Smooth muscle cell of the brain vasculature (primary cell): ENCODE measurements around the gene GPR12.
"Not testable (repeated sequence)": the region's sequence is repeated elsewhere in the genome, so short reads cannot be mapped to it uniquely, and the experiment has no call there.

Experiments used
- DNase-seq: peaks from one replicate; pipeline ENCODE4 v3.0.0-alpha.2; 2012; ENCODE audit warnings: low read depth, low spot score

Gene GPR12

GRCh38 chr13:26749285-26749684, 11.3 kb downstream of the GPR12 start:
- DNase-seq, result no peak

DNA sequence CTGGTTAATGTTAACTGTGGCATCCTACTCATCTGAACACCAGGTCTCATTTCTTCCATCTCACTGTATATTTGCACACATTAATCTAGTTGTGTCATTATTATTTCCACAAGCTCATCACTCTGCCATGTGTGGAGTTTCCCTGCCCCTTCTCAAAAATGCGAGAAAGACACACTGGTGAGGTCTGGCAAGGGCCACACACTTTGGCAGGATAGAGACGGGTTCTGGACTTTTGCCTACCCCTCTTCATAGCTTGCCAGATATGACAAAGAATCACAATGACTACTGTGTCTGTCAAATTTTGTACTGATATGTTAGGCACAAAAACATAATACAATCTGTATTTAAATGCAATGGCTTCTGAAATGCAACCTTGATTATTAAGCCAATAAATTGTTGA, 12.9 kb downstream of the GPR12 start:
- DNase-seq, result no peak

DNA sequence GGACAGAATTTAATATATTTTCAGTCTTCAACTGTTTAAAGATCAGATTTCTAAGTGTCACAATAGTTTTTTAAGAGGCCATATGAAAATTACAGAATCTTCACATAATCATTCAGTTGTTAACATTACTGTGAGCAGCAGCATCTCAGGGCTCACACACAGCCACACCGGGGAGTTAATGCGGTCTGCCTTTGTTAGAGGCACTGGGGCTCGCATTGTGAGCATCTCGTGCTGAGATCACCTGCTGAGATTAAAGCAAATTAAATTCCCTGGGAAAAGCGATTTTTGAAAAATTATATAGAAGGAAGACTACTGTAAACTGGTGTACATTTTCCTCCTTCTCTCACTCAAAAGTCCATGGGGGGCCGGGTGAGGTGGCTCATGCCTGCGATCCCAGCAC, 16.6 kb downstream of the GPR12 start:
- DNase-seq, result no peak

GRCh38 chr13:26742691-26743358, 17.8 kb downstream of the GPR12 start:
- DNase-seq, result no peak

- DNase-seq, result no peak
Observed at GRCh38 chr13:26735677-26736076, 24.9 kb downstream of the GPR12 start.

GRCh38 chr13:26727633-26728032, 33.0 kb downstream of the GPR12 start:
- DNase-seq, result no peak

DNA sequence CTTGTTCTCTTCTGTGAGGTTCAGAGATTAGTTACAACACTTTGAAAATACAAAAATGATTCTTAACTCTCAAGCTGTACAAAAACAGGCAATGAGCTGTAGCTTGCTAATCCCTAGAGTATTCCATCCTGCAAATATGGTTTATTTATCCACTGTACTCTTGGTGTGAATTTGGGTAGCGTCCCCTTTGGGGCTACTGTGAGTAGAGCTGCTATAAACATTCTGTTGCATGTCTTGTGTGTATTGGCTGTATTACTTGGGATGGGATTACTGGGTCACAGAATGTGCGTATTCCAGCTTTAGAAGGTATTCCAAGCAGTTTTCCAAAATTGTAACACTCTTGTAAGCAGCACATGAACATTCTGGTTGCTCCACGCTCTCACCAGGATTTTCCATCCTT, 33.5 kb downstream of the GPR12 start:
- no peak for DNase-seq

DNA sequence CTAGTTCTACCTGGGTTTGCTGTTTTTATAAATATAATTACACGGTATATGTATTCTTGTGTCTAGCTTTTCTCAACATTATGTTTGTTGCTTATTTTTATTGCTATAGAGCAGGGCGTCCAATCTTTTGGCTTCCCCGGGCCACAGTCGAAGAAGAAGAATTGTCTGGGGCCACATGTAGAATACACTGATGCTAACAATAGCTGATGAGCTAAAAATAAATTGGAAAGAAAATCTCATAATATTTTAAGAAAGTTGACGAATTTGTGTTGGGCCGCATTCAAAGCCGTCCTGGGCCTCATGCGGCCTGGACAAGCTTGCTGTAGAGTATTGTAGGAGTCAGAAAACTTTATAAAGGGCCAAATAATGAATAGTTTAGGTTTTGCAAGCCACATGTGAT, 33.9 kb downstream of the GPR12 start:
- no peak for DNase-seq

GRCh38 chr13:26723620-26724019, 37.0 kb downstream of the GPR12 start:
- DNase-seq, result not testable (repeated sequence)

DNA sequence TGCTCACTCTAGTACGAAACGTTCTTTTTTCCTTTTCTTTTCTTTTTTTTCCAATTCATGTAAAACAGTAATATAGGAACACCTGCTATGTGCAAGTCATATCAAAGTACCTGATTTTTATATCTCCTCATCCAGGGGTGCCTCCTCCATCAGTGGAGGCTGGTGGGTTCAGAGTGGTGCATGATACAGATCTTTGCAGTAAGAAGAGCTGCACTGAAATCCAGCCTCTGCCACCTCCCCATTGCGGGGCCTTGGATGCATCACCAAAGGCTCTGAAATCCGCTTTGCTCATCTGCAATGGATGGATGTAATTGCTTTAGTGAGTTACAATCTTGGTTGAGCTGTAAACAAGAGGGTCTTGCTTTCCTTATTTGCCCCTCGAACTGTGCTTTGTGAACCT, 38.3 kb downstream of the GPR12 start:
- no peak for DNase-seq

GRCh38 chr13:26721251-26722121, 39.1 kb downstream of the GPR12 start:
- no peak for DNase-seq

- no peak for DNase-seq
Observed at GRCh38 chr13:26719356-26719945, 41.1 kb downstream of the GPR12 start.

DNA sequence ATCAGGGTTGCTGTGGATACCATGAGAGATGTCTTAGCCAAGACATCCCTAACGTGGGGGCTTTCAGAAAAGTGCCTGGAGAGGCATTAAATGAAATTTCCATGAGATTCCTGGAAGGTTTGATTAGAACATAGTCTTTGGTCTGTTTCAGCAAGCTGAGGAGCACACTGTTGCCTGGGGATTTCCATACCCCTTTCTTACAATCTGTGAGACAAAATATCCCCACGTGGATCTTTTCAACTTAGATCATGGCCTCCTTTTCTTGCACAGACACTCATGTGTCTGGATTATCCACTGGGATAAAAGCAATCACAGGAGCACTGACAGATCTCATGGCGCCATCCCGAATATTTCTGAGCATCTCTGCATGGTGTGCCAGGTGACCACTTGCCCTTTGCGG, 41.7 kb downstream of the GPR12 start:
- no peak for DNase-seq

GRCh38 chr13:26718146-26718545, 42.4 kb downstream of the GPR12 start:
- no peak for DNase-seq

DNA sequence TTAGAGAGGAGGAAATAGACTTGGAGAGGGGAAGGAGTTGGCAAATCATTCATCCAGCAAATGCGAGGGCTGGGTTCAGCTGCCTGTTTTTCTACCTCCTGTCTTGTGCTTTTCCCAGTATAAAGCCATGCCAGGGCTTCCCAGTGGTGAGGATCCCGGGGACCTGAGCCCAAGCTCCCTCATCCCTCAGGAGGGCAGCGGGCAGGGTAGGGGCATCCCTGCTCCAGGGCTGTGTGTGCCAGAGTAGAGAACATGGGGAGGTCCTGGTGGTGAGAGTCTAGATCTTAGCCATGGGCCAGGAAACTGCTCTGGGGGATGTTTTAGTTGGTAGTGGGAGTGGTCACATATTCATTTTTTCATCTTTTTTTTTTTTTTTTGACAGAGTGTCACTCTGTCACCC, 43.6 kb downstream of the GPR12 start:
- DNase-seq, result no peak

GRCh38 chr13:26713341-26713740, 47.2 kb downstream of the GPR12 start:
- DNase-seq, result no peak

GRCh38 chr13:26711211-26711610, 49.4 kb downstream of the GPR12 start:
- DNase-seq, result no peak

- no peak for DNase-seq
Observed at GRCh38 chr13:26710166-26710565, 50.4 kb downstream of the GPR12 start.

DNA sequence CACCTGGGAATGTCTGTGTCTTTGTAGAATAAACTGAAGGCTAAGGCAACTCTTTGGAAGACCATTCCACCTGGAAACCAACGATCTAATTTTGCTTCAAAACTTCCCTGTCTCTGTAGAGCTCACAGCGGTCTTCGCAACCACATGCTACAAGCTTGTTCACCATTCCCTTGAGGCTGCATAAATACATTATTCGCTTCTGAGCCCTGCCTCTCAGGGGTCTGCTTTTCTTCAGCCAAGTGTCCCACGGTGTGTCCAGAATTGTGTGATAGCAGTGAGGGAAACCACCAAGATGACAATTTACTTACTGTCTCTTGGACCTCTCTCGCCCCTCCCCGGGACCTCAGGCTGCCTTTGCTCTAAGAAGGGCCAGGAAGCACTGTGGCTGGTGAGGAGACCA, 51.1 kb downstream of the GPR12 start:
- no peak for DNase-seq

- DNase-seq, result no peak
Observed at GRCh38 chr13:26708007-26708297, 52.6 kb downstream of the GPR12 start.

GRCh38 chr13:26707122-26708006, 53.2 kb downstream of the GPR12 start:
- no peak for DNase-seq

DNA sequence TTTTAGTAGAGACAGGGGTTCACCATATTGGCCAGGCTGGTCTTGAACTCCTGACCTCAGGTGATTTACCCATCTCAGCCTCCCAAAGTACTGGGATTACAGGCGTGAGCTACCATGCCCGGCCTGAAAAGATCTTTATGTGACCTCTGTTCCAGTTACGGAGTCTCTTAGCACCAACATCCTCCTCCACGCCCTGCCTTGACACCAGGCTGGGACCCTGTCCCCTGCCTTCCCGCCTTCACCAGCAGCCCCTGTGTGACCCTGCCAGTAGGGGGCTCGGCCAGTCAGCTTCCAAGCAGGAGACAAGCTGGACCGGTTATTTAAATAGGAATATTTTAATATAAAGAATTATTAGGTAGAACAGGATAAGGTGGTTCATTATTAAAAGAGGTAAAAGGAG, 54.2 kb downstream of the GPR12 start:
- no peak for DNase-seq
